Measurements from ENCODE around the gene RAB40A.
"Not testable (repeated sequence)": the region's sequence is repeated elsewhere in the genome, so short reads cannot be mapped to it uniquely, and the experiment has no call there.

RAB40A gene

GRCh38 chrX:103460001-103460755 is 59.1 kb downstream of the RAB40A start:
- not testable (repeated sequence) for DNase-seq

GRCh38 chrX:103453655-103454054 is 65.6 kb downstream of the RAB40A start:
- no peak for DNase-seq
